Measurements from ENCODE around the gene ZNF627.
"Not testable (repeated sequence)": the region's sequence is repeated elsewhere in the genome, so short reads cannot be mapped to it uniquely, and the experiment has no call there.

Gene ZNF627

DNA sequence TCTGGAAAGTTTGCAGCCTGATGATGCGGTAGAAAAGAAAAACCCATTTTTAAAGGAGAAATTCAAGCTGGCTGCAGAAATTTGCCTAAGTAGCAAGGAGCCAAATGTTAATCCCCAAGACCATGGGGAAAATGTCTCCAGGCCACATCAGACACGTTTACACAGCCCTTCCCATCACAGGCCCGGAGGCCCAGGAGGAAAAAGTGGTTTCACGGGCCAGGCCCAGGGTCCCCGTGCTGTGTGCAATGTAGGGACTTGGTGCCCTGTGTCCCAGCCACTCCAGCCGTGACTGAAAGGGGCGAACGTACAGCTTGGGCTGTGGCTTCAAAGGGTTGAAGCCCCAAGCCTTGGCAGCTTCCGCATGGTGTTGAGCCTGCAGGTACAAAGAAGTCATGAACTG is 35.9 kb downstream of the ZNF627 start:
- no peak for DNase-seq

GRCh38 chr19:11634018-11634662 is 36.9 kb downstream of the ZNF627 start:
- not testable (repeated sequence) for DNase-seq

DNA sequence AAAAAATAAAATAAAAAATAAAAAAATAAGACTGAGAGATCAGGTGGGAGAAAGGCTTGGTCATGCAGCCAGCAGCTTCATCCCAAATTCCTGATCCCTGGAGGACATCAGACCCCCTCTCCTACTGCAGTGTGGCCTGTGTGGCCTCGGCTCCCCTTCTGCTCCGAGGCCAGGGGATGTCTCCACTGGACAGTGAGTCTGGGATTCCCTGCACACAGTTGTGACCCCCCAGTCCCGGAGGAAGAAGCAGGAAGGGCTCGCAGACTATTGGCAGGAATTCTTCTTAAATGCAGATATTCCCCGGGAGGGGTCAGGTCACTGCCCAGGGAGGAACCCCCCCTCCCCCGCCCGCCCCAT is 41.9 kb downstream of the ZNF627 start:
- DNase-seq = no peak

DNA sequence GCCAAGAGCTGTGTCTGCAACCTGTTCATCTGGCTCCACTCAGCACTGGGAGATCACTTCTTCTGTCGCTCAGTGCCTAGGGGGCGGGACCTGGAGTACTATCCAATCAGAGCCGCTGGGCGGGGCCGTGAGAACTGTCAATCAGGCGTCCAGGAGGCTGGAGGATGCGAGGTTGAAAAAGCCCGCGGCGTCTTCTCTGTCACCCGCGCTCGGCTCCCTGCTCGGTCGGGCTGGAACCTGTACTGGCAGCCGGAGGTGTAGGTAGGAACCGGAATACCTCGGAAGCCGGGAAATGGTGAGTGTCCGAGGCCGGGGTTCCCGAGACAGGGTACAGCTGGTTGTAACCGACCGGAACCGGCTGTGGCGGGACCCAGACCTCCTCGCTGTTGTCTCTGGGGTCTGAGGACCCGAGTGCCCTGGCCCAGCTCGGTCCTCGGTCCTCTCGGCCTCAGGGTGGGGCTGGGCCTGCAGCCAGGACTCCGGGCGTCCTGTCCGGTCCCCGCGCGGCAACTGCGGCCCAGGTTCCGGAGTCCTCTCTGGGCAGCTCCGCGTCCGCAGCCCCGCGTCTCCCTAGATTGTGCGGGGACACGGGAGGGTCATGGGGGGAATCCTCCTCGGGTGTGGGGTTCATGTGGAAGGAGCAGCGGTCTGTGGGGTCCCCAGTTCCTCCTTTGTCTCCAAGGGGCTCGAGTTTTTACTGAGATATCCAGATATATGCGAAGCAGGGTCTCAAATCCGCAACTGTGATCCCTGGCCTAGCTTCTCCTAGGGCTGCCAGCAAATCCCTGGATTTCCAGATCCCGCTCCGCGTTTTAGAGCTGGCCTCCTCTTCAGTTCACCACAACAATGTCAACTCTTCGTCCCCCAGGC is 42.6 kb downstream of the ZNF627 start:
- DNase-seq = peak; percentile 99

- no peak for DNase-seq
These were observed 44.0 kb downstream of the ZNF627 start for GRCh38 chr19:11641244-11641643.

DNA sequence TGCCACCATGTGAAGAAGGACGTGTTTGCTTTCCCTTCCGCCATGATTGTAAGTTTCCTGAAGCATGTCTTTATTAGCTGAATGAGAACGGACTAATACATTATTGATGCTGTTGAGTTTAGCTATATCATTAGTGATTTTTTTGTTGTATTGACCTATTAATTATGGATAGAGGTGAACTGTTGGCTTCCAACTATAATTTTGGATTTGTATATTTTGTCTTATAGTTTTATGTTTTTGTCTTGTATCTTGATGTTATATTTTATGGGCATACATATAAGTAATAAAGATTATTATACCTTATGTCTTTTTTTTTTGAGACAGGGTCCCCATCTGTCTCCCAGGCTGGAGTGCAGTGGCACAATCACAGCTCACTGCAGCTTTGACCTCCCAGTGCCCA is 45.6 kb downstream of the ZNF627 start:
- DNase-seq = no peak

DNA sequence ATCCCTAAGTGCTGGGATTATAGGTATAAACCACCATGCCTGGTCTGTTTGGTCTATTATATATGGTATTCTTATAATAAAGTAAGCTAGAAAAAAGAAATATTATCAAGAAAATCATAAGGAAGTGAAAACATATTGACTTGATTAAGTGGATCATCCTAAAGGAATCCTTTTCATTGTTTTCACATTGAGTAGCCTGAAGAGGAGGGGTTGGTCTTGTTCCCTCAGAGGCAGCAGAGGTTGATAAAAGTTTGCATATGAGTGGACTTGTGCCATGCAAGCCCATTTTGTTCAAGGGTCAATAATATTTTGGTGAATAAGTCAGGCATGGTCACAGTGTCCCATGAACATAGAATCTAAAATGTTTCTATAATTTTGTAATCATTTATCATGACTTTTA is 52.7 kb downstream of the ZNF627 start:
- no peak for DNase-seq

DNA sequence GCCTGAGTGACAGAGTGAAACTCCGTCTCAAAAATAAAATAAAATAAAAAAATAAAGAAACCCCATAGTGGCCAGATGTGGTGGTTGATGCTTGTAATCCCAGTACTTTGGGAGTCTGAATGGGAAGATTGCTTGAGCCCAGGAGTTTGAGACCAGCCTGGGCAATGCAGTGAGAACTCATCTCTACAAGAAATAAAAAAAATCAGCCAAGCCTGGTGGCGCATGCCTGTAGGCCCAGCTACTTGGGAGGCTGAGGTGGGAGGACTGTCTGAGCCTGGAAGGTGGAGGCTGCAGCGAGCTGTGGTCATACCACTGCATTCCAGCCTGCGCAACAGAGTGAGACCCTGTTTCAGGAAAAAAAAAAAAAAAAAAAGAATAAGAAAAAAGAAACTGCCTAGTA is 53.8 kb downstream of the ZNF627 start:
- DNase-seq = no peak

GRCh38 chr19:11652056-11652455 is 54.8 kb downstream of the ZNF627 start:
- no peak for DNase-seq

DNA sequence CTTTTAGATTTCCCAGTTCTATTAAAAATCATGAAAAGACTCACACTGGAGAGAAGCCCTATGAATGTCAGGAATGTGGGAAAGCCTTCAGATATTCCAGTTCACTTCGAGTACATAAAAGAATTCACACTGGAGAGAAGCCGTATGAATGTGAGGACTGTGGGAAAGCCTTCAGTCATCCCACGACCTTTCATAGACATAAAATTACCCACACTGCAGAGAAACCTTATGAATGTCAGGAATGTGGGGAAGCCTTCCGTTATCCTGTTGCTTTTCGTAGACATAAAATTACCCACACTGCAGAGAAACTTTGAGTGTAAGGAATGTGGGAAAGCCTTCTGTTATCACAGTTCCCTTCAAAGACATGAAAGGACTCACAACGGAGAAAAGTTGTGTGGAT is 55.2 kb downstream of the ZNF627 start:
- no peak for DNase-seq

- no peak for DNase-seq
These were observed 59.3 kb downstream of the ZNF627 start for GRCh38 chr19:11656535-11656934.

DNA sequence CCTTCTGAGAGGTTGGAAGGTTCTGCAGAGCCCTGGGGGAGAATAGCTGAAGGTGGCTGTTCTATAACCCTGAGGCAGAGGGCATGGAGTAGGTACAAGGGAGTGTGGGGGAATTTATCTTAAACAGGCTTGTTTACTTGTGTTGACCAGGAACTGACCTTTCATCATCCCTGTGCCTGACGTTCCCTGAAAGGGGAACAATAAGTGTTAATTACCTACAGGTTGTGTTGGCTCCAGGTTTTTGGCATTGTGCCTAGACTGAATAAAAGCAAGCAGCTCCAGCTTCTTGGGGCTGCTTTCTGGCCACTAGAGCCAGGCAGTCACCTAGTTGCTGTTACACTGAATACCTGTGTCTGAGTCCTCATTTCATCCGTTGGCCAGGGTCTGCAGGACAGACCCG is 60.0 kb downstream of the ZNF627 start:
- peak; percentile 79 for DNase-seq

DNA sequence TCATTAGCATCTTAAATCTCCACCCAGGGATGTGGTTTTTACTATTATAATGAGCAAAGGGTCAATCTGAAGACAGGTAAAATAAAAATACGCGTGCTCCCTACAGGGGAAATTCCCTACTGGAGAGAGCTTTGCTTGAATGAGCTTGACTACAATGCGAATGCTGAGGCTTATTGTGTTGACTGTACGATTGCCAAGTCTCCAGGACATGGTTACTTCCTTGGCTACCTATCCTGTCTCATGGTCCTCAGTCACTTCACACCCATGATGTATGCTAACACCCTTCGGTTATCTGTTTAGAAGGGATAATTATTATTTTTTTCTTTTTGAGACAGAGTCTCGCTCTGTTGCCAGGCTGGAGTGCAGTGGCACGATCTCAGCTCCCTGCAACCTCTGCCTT is 61.7 kb downstream of the ZNF627 start:
- DNase-seq = no peak

GRCh38 chr19:11659612-11660011 is 62.3 kb downstream of the ZNF627 start:
- no peak for DNase-seq

DNA sequence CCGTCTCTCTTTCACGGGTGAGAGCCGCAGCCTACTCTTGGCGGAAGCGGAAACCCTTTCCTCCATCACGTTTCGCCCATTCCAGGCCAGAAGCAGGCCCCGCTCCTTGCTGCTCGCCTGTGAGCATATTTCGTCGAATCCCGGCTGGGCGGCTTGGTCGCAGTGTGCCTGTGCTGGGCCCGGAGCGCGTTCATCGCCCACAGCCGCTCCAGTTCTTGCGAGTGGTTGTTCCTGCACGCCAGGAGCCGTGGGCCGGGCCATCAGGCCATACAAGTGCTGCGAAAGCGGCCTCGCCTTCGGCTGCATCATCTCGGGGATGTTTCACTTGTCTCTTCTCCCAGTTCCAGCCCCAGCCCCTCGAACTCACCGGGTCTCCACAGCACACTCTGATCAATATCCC is 65.0 kb downstream of the ZNF627 start:
- no peak for DNase-seq

GRCh38 chr19:11663181-11663591 is 65.9 kb downstream of the ZNF627 start:
- no peak for DNase-seq
